SKM-1 treated with dmso at 0.1 percent for 144 hours (cell line): ENCODE data around the gene ABCC12.
"Not testable (repeated sequence)": the region's sequence is repeated elsewhere in the genome, so short reads cannot be mapped to it uniquely, and the experiment has no call there.

Source experiments
- DNase-seq: peaks from one replicate; lab custom pipeline; 2025; ENCODE audit not compliant: unreplicated experiment; lab: John Stamatoyannopoulos, UW

Gene ABCC12

DNA sequence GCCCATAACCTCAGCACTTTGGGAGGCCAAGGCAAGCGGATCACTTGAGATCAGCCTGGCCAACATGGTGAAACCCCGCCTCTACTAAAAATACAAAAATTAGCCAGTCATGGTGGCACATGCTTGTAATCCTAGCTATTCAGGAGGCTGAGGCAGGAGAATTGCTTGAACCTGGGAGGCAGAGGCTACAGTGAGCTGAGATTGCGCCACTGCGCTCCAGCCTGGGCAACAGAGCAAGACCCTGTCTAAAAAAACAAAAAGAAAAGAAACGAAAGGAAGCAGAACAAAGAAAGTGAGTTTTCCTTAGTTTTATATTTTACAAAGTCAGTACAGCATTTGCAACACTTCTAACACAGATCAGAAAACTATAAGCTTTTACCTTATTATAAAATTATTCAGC lies 10.8 kb upstream of the ABCC12 start:
- DNase-seq: not testable (repeated sequence)

DNA sequence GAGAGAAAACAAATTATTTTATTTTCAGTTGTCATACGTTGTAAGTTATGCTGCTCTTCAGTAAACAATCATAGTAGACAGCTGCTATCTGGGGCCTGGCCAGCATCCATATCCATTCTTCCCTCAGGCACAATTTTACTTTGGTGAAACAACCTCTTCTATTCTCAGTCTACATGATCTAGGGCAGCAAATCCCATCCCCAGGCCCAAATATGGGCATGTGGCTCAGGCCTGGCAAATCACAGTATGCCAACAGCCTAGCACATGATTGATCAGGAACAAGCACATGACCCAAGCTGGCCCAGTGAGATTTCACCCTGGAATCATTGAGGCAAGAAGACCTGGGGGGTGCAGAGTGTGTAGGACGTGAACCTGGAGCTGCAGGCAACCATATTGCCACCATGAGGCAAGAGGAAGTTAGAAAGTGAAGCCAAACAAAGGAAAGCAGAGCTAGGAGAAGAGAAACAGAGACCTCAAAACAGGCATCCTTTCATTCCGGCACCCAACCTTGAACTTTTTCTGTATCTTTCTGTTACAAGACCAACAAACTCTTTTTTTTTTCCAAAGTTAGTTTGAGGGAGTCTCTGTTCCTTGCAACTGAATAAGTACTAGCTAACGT lies 10.3 kb upstream of the ABCC12 start:
- DNase-seq: no peak

DNA sequence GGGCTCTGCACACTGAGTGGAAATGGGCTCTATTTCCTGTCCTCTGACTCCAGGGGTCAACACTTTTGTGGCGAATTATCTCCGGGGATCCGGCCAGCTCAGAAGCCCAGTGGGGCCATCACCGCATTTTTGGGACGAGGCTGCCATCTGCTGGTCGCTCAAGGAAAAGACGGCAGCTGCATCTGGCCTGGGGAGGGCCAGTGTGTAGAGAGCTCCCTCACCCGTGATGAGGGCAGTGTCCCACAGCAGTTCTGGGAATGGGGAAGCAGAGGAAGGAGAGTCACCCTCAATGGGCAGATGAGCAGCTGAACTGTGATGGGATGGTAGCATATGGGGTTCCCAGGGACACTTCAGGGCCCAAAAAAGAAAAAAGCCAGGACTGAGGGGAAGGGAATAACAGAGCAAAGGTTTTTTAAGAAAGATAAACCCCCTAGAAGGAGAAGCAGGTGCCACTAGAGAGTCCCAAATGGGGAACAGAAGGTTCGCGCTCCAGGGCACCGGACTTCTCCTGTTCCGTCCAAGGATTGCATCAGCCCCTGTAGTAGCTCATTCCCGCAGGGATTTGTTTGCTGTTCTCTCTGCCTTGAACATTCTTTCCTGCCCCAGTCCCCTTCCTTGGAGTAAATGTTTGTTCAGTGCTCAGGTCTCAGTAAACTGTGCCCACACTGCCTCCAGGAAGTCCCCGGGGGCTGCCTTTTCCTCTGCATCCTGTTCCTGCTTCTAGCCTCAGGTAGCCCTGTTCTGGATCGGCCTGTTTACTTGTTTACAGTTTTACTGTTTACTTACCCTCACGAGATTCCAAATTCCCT lies 9.3 kb upstream of the ABCC12 start:
- DNase-seq: peak; percentile 39

DNA sequence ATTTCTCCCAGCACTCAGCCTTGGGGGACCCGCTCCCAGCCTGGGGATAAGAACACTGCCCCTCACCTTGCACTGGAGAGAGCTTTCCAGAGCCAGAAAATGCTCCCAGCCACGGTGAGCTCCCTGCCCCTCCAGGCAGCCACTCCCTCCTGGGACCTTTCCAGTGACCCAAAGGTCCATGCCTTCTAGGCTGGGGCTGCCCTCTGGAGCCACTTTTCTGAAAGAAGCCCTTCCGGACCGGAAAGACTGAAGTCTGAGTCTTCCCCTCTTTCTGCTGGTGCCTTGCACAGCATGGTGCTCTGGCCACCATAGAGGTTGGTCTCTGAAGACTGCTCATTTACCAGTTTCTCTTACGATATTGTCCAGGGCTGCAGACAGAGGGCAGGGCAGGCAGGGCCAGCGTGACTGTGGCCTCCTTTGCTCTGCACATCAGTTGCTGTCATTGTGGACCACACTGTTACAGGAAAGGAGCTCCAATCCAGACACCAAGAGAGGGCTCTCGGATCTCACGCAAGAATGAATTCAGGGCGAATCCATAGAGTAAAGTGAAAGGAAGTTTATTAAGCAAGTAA lies 7.1 kb upstream of the ABCC12 start:
- no peak for DNase-seq

DNA sequence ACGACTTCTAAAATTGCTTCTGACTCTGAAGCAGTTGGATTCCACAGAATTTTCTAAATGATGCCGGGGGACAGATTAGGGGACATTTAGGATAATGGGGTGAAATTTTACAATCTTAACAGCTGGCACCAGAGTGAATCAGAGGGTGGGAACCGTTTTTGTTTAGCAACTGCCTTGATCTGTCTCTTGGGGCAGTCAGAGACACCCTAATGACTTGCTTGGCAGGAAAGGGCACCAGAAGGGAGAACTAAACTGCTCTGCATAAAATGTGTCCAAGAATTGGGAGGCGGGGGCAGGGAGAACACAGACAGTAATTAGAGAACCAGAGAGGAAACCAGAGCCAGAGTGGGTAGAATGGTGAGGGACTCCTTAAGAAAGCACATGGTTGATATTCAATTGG lies 6.1 kb upstream of the ABCC12 start:
- no peak for DNase-seq

DNA sequence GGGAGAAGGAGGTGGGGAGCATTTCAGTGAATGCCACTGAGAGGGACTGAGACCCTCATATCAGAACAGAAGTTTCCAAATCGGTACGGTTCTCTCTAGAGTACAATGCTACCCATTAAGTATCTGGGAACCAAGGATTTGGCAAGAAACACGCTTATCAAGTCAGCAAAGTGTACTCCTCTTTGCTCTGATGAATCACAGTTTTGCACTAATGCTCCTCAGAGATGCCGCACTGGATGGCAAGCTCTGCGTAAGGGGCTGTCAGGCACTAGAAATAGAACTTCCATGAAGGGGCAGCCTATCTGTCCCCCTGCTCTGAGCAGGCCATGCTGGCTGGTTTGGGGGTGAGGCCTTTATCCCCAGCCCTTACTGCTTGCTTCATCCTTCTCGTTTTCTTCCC lies 4.8 kb upstream of the ABCC12 start:
- DNase-seq: no peak

DNA sequence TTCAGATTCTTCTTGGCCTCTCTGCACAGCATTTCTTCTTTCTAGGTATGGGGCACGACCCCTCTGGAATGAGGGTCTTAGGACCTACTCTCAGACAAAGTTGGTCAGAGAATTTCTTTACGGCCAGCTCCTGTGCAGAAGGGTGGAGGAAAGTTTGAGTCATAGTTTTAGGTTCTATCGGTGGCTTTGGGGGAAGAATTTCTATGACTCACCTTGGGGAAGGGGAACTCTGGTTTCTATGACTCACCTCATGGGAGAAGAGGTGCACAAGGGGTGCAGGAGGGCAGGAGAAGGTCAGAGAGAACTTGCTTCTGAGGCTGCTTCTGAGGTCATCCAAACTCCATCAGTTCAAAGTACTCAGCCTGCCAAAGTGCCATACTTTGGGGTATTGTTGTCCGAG lies 2.5 kb upstream of the ABCC12 start:
- peak; percentile 13 for DNase-seq

DNA sequence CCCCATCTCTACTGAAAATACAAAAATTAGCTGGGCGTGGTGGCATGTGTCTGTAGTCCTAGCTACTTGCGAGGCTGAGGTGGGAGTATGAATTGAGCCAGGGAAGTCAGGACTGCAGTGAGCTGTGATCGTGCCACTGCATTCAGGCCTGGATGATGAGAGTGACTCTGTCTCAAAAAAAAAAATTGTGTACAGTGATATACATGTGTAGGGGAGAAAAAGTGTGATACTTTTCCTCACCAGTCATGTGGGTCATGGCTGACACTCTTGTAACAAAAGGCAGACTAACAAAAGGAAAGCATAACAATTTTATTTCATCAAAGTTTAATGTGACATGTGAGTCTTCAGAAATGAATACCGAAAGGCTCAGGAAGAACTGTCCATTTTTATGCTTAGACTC lies 2.0 kb upstream of the ABCC12 start:
- DNase-seq: no peak

DNA sequence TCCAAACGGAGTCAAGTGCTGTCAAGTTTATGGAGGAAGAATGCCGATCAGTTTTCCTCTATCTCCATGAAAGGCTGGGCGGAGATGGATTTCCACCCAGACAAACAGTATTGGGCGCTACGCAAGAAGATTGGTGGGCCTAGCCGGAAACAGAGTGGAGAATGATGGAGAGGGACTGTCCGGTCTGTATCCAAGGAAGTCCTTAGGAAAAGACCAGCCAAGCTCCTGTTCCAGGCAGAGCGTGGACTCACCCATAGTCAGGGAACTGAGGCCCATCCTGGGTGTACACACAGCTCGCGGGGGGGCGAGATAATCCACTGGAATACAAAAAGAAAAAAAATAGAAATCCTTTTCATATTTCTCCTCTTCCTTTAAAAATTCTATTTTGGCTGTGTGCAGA lies 1.5 kb upstream of the ABCC12 start:
- no peak for DNase-seq

DNA sequence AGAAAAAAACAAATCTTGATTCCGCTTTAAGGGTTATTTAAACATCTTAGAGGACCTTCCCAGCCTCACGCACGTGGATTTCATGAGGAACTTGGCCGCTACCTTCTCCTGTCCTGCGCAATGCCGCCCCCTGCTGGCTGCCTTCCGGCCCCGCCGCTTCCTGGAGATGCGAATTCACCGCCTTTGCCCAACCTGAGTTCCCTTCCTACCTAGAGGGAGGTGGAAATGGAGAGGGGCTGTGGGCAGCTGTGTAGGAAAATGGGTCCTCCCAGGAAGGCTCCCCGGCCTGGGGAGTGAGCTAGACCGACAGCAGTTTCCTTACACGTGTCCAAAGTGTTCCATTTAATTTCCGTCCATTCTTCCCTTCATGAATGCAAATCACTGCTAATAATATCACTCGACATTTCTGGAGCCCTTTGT lies 1.0 kb upstream of the ABCC12 start:
- peak; percentile 57 for DNase-seq

DNA sequence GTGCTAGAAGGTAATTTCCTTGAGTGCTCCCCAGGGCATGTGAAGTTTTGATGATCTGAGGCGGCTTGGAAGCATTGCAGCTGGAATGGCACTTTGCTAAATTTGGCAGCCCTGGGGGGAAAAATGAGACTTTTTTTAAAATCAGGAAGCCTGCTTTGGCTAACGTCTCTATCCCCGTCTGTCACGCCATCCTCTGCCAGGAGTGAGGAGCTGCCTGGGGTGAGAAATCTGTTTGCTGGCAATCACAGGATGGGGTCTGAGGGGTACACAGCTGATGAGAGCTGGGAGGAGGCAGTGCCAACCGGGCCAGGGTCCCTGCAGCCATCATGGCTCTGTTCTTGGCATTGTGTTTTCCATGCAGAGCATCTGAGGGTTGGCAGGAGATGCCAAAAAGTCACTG lies 2.0 kb downstream of the ABCC12 start:
- DNase-seq: no peak

DNA sequence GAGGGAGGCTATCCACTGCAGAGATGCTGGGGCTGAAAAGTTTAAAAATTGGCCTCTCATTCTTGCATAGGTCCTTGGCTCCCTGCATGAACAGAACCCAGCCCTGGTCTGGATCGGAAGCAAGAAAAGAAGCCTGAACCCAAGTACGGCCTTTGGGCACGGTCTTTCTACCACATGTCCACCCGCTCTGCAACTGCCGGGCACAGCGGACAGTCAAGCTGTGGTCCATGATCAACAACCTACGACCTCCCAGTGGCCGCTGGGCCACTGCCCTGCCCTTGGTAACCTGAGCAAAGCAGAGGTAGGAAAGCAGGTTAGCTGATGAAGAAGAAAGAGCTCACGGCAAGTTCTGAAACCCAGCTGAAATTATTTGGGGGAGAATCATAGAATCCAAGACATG lies 3.6 kb downstream of the ABCC12 start:
- DNase-seq: no peak

DNA sequence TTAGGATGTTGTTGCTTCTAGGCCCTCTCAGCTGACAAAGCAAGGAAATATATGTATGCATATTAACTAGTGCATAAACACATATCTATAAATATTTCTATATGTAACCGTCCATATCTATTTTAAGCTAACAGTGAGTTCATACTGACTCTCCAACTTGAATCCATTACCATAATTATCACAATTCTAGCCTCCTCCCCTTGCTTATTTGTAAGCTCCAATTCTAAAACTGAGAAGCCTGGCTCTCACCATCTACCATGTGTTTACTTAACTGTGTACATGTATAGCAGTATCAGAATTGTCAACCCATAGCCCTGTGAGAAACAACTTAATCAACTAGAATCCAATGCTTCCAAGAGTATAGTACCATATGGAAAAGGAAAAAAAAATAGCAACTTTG lies 5.1 kb downstream of the ABCC12 start:
- no peak for DNase-seq

DNA sequence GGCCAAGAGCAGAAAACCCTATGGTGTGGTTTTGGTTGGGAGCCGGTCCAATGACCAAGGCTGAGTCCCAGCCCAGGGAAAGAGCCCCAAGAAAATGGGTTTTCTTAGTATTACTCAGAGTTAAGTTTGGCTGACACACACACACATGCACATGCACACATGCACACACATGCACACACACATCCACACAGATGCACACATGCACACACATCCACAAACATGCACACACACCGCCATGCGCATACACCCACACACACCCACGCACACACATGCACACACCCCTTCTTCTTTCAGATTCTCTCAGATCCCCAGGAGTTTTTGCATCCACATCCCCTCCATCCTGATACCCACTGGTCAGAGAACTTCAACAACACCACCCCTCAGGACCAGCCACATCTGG lies 9.1 kb downstream of the ABCC12 start:
- no peak for DNase-seq

DNA sequence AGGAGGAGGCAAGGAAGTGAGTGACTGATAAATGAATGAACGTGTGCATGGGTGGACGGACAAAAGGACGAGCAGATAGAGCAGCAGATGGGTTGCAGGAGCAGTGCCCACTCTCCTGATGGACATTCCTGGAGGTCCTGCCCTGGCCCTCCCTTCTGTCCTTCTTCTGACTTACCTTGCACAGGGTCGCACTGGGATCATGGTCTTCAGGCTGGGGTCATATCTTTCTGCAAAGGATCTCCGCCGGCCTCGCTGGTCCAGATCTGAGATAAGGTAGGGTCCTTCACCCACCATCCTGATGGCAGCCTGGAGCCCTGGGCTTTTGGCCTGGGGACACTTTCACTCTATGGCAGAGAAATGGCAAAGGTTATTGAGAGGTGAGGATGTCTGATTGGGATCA lies 9.7 kb downstream of the ABCC12 start:
- DNase-seq: no peak

DNA sequence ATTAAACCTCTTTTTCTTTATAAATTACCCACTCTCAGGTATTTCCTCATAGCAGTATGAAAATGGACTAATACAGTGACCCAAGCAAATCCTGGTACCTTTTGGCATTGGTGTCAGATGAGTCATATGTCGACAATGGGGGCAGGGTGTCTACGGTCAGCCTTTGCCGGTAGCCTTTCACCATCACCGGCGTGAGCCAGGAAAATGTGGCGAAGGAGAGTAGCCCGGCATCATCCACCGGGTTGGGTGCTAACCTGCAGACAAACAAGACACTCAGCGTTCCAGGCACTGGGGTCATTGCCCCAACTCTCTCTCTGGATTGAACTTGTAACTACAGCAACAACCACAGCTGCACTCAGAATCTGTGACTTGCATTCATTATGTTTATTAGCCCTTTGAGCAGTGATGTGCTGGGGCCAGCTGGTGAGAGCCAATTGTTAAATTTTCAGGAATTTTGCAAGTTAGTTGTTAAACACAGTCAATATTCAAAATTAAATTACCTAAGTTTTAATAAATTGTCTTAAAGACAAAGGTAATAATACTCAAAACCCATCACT lies 11.9 kb downstream of the ABCC12 start:
- no peak for DNase-seq

DNA sequence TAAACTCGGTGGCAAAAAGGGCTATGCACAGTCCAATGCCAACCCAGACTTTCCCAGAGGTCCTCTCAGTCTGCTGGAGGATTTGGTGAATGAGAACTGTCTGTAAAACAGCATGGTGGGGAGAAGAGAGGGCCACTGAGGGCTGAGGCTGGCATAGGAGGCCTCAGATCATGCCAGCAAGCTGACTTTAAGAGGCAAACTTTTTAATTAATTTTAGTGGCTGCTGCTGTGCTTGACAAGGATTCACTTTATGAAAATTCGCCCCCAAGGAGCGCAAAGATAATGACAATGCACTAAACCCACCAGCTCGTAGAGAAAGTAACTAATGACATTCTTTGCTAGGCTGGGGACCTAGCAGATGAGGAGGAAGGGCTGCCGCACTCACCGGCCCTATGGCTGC lies 15.0 kb downstream of the ABCC12 start:
- DNase-seq: no peak

DNA sequence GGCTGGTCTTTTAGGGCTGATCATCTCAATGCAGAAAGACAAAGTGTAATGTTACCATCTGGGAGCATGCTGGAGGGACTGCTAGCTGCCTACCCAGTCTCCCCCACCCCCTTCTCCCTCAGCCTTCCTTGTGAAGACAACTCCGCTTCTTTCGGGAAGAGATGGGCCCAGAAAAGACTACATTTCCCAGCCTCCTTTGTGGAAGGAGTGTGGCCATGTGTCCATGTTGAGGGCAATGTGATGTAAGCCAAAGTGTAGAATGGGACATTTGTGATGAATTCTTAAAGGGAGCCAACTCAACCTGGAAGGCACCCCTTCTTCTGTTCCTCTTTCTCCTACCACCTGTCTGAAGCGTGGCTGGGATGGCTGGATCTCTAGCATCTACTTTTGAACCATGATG lies 16.3 kb downstream of the ABCC12 start:
- DNase-seq: no peak

DNA sequence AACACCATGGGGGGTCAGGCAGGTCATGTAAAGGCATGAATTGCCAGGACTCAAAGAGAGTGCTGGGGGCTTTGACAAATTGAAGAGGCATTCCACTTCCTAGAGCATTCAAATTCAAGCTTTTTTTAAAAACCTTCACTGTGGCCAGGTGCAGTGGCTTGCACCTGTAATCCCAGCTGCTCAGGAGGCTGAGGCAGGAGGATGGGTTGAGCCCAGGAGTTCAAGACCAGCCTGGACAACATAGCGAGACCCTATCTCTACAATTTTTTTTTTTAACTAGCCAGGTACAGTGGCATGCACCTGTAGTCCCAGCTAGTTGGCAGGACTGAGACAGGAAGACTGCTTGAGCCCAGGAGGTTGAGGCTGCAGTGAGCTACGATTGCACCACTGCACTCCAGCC lies 17.2 kb downstream of the ABCC12 start:
- DNase-seq: no peak

DNA sequence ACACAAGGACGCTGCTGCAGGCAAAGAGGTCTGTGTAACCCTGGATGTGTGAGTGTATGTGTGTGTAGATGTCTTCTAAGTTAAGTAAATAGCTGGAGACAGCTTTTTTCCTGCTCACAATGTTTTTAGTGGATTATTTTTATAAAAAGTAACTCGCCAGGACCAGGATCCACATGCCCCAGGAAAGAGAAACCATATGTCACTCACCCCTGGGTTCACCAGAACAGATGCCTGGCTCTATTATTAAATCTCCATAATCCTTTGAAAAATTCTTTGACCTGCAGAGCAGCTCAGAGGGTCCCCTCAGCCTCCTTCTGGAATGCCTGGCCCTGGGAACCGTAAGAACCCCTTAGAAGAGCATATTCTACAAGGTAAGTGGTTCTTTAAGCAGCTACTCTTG lies 18.0 kb downstream of the ABCC12 start:
- DNase-seq: no peak

DNA sequence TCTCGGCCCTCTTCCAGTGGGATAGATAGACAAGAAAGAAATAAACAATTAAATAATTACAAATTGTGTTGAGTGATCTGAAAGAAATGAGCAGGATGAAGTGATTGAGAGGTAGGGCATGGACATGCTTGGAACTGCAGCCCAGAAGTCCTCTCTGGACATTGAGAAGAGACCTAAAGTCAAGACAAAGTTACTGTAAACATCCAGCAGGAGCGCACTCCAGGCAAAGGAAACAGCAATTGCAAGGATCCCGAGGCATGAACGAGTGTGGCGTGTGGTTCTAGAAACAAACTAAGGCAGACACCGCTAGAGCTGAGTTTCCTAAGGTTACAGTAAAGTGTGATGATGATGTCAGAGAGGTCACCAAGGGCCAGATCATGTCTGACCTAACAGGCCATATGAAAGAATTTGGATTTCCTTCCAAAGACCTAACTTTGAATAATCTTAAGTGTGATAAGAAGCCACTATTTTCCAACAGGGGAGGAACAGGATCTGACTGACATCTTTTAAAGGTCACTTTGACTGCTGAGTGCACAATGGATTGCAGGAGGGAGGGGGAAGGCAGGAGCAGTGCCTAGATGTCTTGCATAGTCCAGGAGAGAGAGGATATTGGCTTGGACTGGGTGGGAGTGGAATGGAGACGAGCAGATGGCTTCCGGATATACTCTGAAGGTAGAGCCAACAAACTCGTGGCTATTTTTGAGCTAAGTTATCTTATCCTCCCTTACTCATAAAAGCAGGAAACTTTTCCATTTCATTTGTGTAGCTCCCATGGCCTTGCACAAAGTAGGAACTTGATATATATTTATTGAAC lies 19.0 kb downstream of the ABCC12 start:
- no peak for DNase-seq
